CD4-positive, alpha-beta memory T cell (primary cell): ENCODE results near the gene TCERG1. TPM values are rescaled to one million over a fixed set of nuclear protein-coding genes. Genes with fewer than 3 reads are reported as not detected.
A peak's percentile ranks its signal among the peaks of the same experiment; 100 is the strongest.

Experiments used
- CTCF ChIA-PET: fragments of 350-600 bp; sonication (Branson Sonifier 250); formaldehyde crosslinking; loops from one replicate; lab custom pipeline; 2021; ENCODE audit warnings: inconsistent platforms; ENCODE audit not compliant: partially characterized antibody; lab: Charles Lee
- POLR2A ChIA-PET: fragments of 350-600 bp; sonication (Branson Sonifier 250); formaldehyde crosslinking; loops from one replicate; lab custom pipeline; 2021; ENCODE audit not compliant: partially characterized antibody; lab: Charles Lee
- DNase-seq, 5 donors: peaks; one replicate each; pipeline versions ENCODE4 v3.0.0 to v3.0.0-alpha.2; 2020 to 2022; ENCODE audit warnings: mixed read lengths in 1 of 5
- H3K27ac ChIP-seq: one replicate; pipeline ENCODE4 v1.7.0; 2013; ENCODE audit warnings: low read depth, low read length
- H3K27me3 ChIP-seq: 2 replicates; pipeline ENCODE4 v1.7.0; 2013; ENCODE audit warnings: mild to moderate bottlenecking, low read length, moderate library complexity; ENCODE audit not compliant: insufficient read depth
- H3K36me3 ChIP-seq: 2 replicates; pipeline ENCODE4 v1.7.0; 2013; ENCODE audit warnings: mild to moderate bottlenecking, low read length, moderate library complexity; ENCODE audit not compliant: insufficient read depth
- H3K4me1 ChIP-seq: 2 replicates; pipeline ENCODE4 v1.7.0; 2013; ENCODE audit warnings: mild to moderate bottlenecking, low read length, moderate library complexity; ENCODE audit not compliant: insufficient read depth
- H3K4me3 ChIP-seq, 2 donors: one replicate each; pipeline ENCODE4 v1.7.0; 2013; ENCODE audit warnings: low read length in 2 of 2, mild to moderate bottlenecking in 1 of 2
- H3K9me3 ChIP-seq, 2 donors: one replicate each; pipeline ENCODE4 v1.7.0; 2013; ENCODE audit warnings: low read length in 2 of 2, control low read depth in 1 of 2; ENCODE audit not compliant: control insufficient read depth in 1 of 2
- H3K27ac Mint-ChIP-seq, 7 donors: one replicate each; pipeline ENCODE4 v1.8.0; 2020 to 2021; ENCODE audit warnings: mixed read lengths in 7 of 7, mild to moderate bottlenecking in 6 of 7, inconsistent platforms in 3 of 7, moderate library complexity in 3 of 7
- H3K27me3 Mint-ChIP-seq, 2 donors: one replicate each; pipeline ENCODE4 v1.8.0; 2020 to 2021; ENCODE audit warnings: mixed read lengths in 2 of 2
- H3K36me3 Mint-ChIP-seq, 2 donors: one replicate each; pipeline ENCODE4 v1.8.0; 2020 to 2021; ENCODE audit warnings: mixed read lengths in 2 of 2, inconsistent platforms in 1 of 2, mild to moderate bottlenecking in 1 of 2
- H3K4me1 Mint-ChIP-seq, 4 donors: one replicate each; pipeline ENCODE4 v1.8.0; 2020 to 2021; ENCODE audit warnings: mixed read lengths in 4 of 4, mild to moderate bottlenecking in 1 of 4
- H3K4me3 Mint-ChIP-seq, 8 donors: one replicate each; pipeline ENCODE4 v1.8.0; 2020 to 2021; ENCODE audit warnings: mixed read lengths in 8 of 8, mild to moderate bottlenecking in 7 of 8, moderate library complexity in 6 of 8, inconsistent platforms in 3 of 8
- H3K9me3 Mint-ChIP-seq, 8 donors: one replicate each; pipeline ENCODE4 v1.8.0; 2020 to 2021; ENCODE audit warnings: mixed read lengths in 8 of 8, mild to moderate bottlenecking in 5 of 8, inconsistent platforms in 3 of 8, moderate library complexity in 1 of 8
- intact Hi-C: fragments of 100-400 bp; cut with micrococcal nuclease; formaldehyde crosslinking; loops from one replicate; pipeline ENCODE4 v1.15.1; 2023
- polyA plus RNA-seq, 2 donors: library from polyadenylated mRNA; unstranded; fragments of 300-500 nt; fragmentation: Illumina TruSeq; gene quantifications; one replicate each; pipeline ENCODE4 v1.2.3, GENCODE V29; 2021
- total RNA-seq, 2 experiments: library from RNA; stranded (reverse); gene quantifications; one replicate each; pipeline ENCODE4 v1.2.3, GENCODE V29; 2021

The TCERG1 gene
- total and polyA plus RNA-seq, 4 experiments from 2014 or later: 20.3 to 68.5 (median 57.2) TPM

DNA sequence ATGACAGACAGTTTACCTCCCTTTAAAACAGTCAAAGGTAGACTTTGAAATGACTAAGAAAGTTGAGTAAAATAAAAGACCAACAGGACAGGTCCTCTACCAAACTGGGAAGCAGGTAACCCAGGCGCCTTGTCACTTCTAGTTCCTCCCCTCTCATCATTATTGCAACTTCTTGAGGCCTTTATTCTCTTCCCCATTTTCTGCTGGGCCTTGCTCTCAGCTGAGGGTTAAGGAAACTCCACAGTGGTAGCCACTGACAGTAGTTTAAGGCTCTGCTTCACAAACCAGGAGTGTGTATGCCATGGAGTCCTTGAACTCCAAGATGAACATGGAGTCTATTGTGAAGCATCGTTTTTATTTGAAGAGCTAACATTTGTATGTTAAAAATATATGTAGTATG is 36.9 kb upstream of the TCERG1 start:
- intact Hi-C loops: no loop called here
- Mint-ChIP-seq H3K27ac (no peak overlapping the region), H3K27me3 (peaks cover 6 to 7% of the 10 kb centered on the region in 2 donors), H3K9me3 (no peaks in the 10 kb centered on the region), H3K4me1 (no peaks in the 10 kb centered on the region), H3K36me3 (no peaks in the 10 kb centered on the region), H3K4me3 (no peak overlapping the region)
- POLR2A ChIA-PET: no interaction called here
- CTCF ChIA-PET: no interaction called here
- no peaks in the 10 kb centered on the region for H3K9me3 ChIP-seq
- H3K27me3 ChIP-seq: no peaks in the 10 kb centered on the region
- DNase-seq: no peak
- H3K4me3 ChIP-seq: no peak overlapping the region
- no peak overlapping the region for H3K27ac ChIP-seq
- H3K4me1 ChIP-seq: no peaks in the 10 kb centered on the region
- no peaks in the 10 kb centered on the region for H3K36me3 ChIP-seq

DNA sequence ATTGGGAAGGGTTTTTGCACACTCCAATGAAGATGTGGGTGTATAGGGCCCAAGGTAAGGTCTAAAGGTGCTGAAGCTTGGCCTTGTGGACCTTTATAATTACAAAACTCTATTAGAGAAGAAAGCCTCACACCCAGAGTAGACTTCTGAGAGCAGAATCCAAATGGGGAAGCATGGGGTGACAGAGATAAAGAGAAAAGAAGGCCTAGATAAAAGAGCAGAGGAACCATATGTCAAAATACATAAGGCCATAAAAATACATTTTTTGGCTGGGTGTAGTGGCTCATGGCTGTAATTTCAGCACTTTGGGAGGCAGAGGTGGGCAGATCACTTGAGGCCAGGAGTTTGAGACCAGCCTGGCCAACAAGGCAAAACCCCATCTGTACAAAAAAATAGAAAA is 27.4 kb upstream of the TCERG1 start:
- no peaks in the 10 kb centered on the region for H3K4me1 ChIP-seq
- H3K27ac Mint-ChIP-seq: no peak overlapping the region
- H3K9me3 Mint-ChIP-seq: no peaks in the 10 kb centered on the region
- DNase-seq: no peak
- ChIA-PET CTCF (no interaction called here), POLR2A (no interaction called here)
- intact Hi-C loops: no loop called here
- H3K27me3 ChIP-seq: no peaks in the 10 kb centered on the region
- no peaks in the 10 kb centered on the region for H3K36me3 ChIP-seq
- H3K27me3 Mint-ChIP-seq: peaks cover under 1 to 2% of the 10 kb centered on the region in 2 donors
- no peaks in the 10 kb centered on the region for H3K4me1 Mint-ChIP-seq
- no peak overlapping the region for H3K4me3 ChIP-seq
- no peaks in the 10 kb centered on the region for H3K9me3 ChIP-seq
- H3K27ac ChIP-seq: no peak overlapping the region
- H3K36me3 Mint-ChIP-seq: no peaks in the 10 kb centered on the region
- no peak overlapping the region for H3K4me3 Mint-ChIP-seq

DNA sequence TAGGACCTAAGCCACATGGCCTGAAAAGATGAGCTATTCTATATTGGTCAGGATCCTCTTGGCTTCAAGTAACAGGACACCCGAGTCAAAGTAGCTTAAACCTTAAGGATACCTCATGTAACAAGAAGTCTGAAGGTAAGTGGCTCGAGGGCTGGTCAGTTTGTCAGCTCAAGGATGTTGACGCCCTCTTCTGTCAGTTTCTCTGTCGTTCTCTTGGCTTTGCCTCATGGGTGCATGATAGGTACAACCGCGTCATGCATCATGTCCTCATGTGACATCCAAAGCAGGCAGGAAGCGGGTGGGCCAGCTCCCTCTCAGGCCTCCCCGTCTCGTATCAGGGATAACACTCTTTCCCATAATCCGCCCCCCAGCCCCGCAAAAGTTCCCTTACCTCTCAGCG is 22.1 kb upstream of the TCERG1 start:
- H3K4me3 Mint-ChIP-seq: no peak overlapping the region
- H3K4me1 Mint-ChIP-seq: peaks cover 3 to 5% (median 4%) of the 10 kb centered on the region in 4 donors
- H3K9me3 Mint-ChIP-seq: no peaks in the 10 kb centered on the region
- Histone ChIP-seq H3K36me3 (no peaks in the 10 kb centered on the region), H3K4me3 (no peak overlapping the region), H3K27me3 (no peaks in the 10 kb centered on the region), H3K27ac (no peak overlapping the region), H3K4me1 (no peaks in the 10 kb centered on the region), H3K9me3 (no peaks in the 10 kb centered on the region)
- peaks cover 7 to 8% of the 10 kb centered on the region in 2 donors for H3K27me3 Mint-ChIP-seq
- no peak for DNase-seq
- CTCF ChIA-PET: interaction anchor here (0.6 to 1.0 kb wide), 3 partner anchors 9 to 167 kb away, joined by 3 read pairs; no protein-coding TSS in a partner anchor
- no peaks in the 10 kb centered on the region for H3K36me3 Mint-ChIP-seq
- no peak overlapping the region for H3K27ac Mint-ChIP-seq
- intact Hi-C loops: no loop called here
- POLR2A ChIA-PET: no interaction called here

DNA sequence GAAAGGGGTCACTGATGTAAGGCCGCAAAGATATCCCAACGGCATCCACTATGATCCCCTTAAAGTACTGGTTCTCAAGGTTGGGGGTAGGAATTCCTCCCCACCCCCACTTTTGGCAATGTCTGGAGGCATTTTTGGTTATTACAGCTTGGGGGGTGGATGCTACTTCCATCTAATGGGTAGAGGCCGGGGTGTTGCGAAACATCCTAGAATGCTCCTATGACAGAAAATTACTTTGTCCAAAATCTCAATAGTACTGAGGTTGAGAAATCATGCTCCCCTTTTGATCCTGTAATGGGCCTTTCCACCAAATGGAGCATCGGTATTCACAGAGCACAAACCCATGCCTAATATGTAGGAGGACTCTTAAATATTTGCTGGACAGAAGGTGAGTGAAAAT is 20.8 kb upstream of the TCERG1 start:
- Mint-ChIP-seq H3K27me3 (peaks cover 10 to 11% of the 10 kb centered on the region in 2 donors), H3K9me3 (no peaks in the 10 kb centered on the region), H3K4me3 (no peak overlapping the region), H3K4me1 (peaks cover 3 to 5% (median 4%) of the 10 kb centered on the region in 4 donors), H3K27ac (no peak overlapping the region), H3K36me3 (no peaks in the 10 kb centered on the region)
- Histone ChIP-seq H3K27ac (no peak overlapping the region), H3K27me3 (no peaks in the 10 kb centered on the region), H3K4me1 (no peaks in the 10 kb centered on the region), H3K9me3 (no peaks in the 10 kb centered on the region), H3K4me3 (no peak overlapping the region), H3K36me3 (no peaks in the 10 kb centered on the region)
- CTCF ChIA-PET: interaction anchor here (1.1 to 4.3 kb wide), 4 partner anchors 9 to 141 kb away, joined by 3 to 19 read pairs (median 4); no protein-coding TSS in a partner anchor
- POLR2A ChIA-PET: no interaction called here
- intact Hi-C loops: no loop called here
- DNase-seq: no peak

DNA sequence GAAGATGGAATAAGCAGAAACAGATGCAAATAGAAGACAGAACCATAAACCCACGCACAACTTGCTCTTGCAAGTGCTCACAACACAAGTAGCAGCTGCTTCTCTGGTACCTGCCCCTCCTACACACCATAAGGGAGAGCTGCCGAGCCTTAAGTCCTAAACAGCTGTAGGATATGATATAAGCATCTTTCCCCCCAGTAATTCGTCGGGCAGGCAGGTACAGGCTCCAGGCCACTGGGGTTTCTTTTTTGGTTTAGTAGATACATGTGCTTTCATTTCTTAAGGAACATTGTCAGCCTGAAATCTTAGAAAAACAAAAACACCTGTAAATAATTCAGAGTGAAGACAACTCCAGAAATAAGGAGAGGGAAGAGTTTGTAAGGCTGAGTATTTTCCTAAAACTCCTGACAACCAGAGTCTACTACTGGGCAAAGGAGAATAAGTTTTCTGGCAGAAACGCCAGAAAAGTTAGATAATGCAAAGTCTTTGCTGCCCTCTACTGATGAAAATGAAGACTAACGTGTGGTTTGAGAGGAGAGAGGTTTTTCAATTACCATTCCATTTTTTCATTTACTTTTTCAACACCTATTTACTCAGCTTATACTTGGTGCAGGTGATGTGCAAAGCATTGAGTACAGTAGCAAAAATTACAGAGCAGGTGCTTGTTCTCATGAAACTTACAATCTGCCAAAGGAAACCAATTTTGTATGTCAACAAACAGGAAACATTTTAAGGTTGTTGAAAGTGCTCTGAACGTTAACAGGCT is 20.1 kb upstream of the TCERG1 start:
- intact Hi-C loops: loop anchor here (1.0 kb wide), 1 partner anchor 136 kb away; no protein-coding TSS in a partner anchor
- Histone ChIP-seq H3K36me3 (no peaks in the 10 kb centered on the region), H3K4me1 (no peaks in the 10 kb centered on the region), H3K4me3 (no peak overlapping the region), H3K9me3 (no peaks in the 10 kb centered on the region), H3K27ac (no peak overlapping the region), H3K27me3 (no peaks in the 10 kb centered on the region)
- no peak overlapping the region for H3K4me3 Mint-ChIP-seq
- DNase-seq: peak in 4 of 5 donors; percentile 30 to 47 (median 37)
- H3K36me3 Mint-ChIP-seq: no peaks in the 10 kb centered on the region
- H3K9me3 Mint-ChIP-seq: no peaks in the 10 kb centered on the region
- H3K27ac Mint-ChIP-seq: no peak overlapping the region
- POLR2A ChIA-PET: no interaction called here
- peaks cover 11 to 15% of the 10 kb centered on the region in 2 donors for H3K27me3 Mint-ChIP-seq
- CTCF ChIA-PET: interaction anchor here (1.0 to 4.3 kb wide), 12 partner anchors 9 to 142 kb away, joined by 3 to 19 read pairs (median 5); partner anchors contain the start of gene TCERG1
- peaks cover 3 to 5% (median 4%) of the 10 kb centered on the region in 4 donors for H3K4me1 Mint-ChIP-seq

DNA sequence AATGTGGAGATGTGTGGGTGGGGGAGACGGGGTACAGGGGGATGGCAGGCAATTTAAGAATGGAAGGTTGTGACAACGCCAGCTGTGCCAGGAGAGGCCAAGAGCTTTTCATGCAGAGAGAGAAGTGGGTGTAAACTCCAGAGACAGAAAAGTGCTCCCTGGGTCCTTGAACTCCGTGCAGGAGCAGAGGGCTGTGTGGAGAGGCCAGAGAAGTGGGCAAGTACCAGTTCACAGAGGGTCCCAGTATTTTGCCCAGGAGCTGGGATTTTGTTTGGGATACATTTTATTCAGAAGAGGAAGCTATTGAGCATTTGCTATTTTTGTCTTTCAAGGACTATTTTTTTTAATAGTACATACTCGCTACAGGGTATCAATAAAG is 19.5 kb upstream of the TCERG1 start:
- Mint-ChIP-seq H3K27ac (no peak overlapping the region), H3K27me3 (peaks cover 16 to 18% of the 10 kb centered on the region in 2 donors), H3K36me3 (no peaks in the 10 kb centered on the region), H3K4me1 (peaks cover 3 to 5% (median 4%) of the 10 kb centered on the region in 4 donors), H3K4me3 (no peak overlapping the region), H3K9me3 (no peaks in the 10 kb centered on the region)
- no peak for DNase-seq
- H3K9me3 ChIP-seq: no peaks in the 10 kb centered on the region
- POLR2A ChIA-PET: no interaction called here
- no peak overlapping the region for H3K27ac ChIP-seq
- intact Hi-C loops: loop anchor here (1.0 kb wide), 1 partner anchor 136 kb away; no protein-coding TSS in a partner anchor
- H3K36me3 ChIP-seq: no peaks in the 10 kb centered on the region
- no peaks in the 10 kb centered on the region for H3K27me3 ChIP-seq
- CTCF ChIA-PET: interaction anchor here (1.0 to 4.3 kb wide), 11 partner anchors 9 to 140 kb away, joined by 3 to 19 read pairs (median 5); partner anchors contain the start of gene TCERG1
- no peak overlapping the region for H3K4me3 ChIP-seq
- no peaks in the 10 kb centered on the region for H3K4me1 ChIP-seq

DNA sequence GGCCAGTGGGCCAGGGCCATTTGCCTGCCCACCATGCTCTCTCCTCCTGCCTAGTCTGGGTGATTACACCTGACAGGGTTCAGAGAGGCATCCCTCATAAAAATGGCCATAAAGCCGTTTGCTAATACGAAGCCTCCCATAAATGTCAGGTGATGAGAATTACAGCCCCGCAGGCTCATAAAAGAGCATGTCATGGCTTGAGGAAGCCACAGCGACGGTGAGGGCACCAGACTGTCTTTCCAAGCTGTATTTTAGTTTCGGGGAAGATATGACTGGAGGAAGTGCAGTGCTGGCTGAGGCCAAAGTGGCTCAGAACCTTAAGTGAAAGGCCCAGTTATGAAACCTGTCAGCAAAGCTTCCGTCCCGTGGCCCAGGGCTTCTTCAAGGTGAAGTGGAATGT is 18.5 kb upstream of the TCERG1 start:
- H3K36me3 Mint-ChIP-seq: no peaks in the 10 kb centered on the region
- POLR2A ChIA-PET: no interaction called here
- CTCF ChIA-PET: interaction anchor here (0.6 to 4.3 kb wide), 6 partner anchors 11 to 760 kb away, joined by 3 to 19 read pairs (median 3); partner anchors contain the start of gene TCERG1
- H3K27me3 Mint-ChIP-seq: peaks cover 16 to 18% of the 10 kb centered on the region in 2 donors
- no peaks in the 10 kb centered on the region for H3K9me3 Mint-ChIP-seq
- no peak for DNase-seq
- intact Hi-C loops: no loop called here
- Histone ChIP-seq H3K4me1 (no peaks in the 10 kb centered on the region), H3K4me3 (no peak overlapping the region), H3K9me3 (no peaks in the 10 kb centered on the region), H3K27ac (no peak overlapping the region), H3K27me3 (no peaks in the 10 kb centered on the region), H3K36me3 (no peaks in the 10 kb centered on the region)
- H3K4me1 Mint-ChIP-seq: peaks cover 3 to 5% (median 4%) of the 10 kb centered on the region in 4 donors
- H3K27ac Mint-ChIP-seq: no peak overlapping the region
- no peak overlapping the region for H3K4me3 Mint-ChIP-seq
